Stimulated activated CD8-positive, alpha-beta memory T cell treated with anti-CD3 and anti-CD28 coated beads, Interleukin-12 subunit alpha, Interleukin-12 subunit beta, amount 100 ng/mL, for 24 hours (primary cell): ENCODE results near the gene FURIN.
A peak's percentile ranks its signal among the peaks of the same experiment; 100 is the strongest.
"Not testable (repeated sequence)": the region's sequence is repeated elsewhere in the genome, so short reads cannot be mapped to it uniquely, and the experiment has no call there.

Source experiments
- DNase-seq: peaks from one replicate; pipeline ENCODE4 v3.0.0-alpha.2; 2020; ENCODE audit errors: extremely low read depth

FURIN gene

DNA sequence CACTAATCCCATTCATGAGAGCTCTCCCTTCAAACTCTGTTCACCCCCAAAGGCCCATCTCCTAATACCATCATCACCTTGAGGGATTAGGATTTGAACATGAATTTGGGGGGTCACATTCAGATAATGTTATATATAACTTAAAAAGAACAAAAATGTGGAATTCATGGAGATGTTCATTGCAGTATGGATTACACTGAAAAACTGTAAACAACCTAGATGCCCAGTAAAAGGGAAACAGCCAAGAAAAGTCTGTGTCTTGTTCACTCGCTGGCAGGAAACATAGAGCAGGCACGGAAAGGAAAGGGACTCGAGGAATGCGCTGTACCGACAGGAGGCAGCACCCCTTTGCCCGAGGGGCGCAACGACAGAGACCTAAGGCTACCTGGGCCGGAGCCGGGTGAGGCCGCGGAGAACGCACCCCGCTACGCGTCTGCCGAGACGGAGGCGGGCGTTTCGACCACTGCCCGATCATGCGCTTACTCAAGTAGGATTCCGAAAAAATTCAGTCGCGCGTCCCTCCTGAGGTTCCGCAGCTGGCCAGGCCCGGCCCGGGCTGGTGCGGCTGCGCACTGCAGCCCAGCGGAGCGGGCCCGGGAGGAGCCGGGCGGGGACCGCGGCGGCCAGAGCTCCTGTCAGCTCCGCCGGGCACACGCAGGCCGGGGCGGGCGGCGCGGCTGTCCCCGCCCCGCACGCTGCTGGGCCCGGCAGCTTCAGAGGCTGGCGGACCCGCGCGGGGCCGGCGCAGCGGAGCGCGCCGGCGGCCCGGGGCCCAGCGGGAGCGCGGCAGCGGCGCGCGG, 33.9 kb downstream of the FURIN start:
- peak; percentile 47 for DNase-seq

DNA sequence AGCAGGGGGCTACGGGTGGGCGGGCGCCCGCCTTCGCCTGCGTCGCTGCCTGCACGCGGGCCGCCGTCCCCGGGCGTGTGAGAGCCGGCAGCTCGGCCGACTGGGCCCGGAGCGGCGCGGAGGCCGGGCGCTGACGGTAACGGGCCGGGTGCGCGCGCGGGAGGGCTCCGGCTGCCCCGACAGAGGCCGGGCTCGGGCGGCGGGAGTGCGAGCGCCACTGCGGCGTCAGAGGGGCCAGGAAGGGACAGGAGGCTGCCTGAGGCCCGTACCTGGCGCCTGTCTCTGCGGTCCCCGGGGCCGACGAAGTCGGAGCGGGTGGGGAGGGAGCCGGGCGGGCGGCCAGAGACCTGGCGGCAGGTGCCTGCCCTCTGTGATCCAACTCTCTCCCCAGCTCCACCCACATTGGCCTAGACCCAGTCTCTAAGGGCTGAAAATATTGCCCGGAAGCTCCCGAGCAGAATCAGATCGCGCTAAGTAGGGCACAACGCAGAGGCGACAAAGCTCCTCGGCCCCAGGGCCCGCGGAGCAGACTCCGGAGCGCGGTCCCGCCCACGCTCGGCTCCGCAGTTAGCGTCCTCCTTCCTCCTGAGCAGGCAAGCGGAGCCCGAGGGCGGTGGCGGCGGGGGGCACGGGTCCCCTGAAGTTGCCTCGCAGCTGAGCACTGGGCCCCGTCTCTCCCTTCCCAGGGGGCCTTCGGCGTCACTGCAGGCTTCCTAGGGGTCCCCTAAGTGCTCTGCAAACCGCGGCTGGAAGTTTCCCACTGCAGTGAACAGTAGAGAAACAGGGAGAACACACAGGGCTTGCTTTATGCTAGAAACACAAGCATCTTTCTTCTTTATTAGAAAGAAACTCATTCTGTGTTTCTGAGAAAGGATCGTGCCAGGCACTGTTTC, 34.7 kb downstream of the FURIN start, which contains the start of gene MAN2A2:
TSS of gene MAN2A2 (plus strand) at position 463 of the 893 bp plus-strand sequence. CDS start 906 bp downstream, outside the sequence.
- DNase-seq, result peak; percentile 61

DNA sequence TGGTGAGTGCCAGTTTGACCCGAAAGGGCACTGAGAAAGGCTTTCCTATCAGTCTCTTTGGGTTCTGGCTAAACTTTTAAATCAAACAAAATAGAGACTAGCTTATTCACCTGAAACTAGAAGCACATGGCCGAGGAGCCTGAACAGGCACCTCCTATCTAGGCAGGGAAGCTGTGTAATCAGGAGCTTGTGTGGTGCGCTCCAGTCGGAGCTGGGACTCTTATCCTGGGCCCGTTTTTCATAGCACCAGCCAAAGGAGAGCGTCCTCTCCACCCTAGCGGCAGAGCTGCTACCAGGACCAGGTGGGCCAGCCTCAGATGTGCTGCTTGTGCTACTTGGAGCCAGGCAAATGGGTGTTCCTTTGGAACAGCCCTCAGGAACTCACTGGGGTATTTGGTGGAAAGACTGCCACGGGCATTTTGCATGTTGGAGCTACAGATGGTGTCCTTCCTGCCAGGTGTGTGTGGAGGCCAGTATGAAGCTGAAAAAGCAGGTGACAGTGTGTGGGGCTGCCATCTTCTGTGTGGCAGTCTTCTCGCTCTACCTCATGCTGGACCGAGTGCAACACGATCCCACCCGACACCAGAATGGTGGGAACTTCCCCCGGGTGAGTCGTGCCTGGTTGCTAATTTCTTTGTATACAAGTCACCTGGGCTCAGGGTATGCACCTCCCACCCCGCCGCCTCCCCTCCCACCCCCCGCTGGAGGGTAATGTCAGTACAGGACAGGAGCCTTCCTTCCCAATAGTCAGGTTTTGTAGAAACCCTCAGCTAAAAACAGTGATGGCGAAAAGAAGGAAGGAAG, 35.5 kb downstream of the FURIN start:
- DNase-seq, result no peak

DNA sequence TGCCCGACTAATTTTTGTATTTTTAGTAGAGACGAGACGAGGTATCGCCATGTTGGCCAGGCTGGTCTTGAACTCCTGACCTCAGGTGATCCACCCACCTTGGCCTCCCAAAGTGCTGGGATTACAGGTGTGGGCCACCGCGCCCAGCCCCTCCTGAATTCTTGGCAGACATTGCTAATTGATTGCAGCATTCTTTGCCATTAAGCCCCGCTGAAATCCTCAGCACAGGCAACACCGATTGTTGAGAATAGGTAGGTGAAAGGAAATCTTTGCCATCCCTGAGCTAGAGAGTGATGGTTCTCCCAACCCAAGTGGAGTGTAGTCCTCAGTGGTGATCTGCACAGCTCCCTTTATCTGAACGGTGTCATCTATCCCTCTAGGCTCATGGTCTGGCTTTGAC, 36.4 kb downstream of the FURIN start:
- DNase-seq, result no peak

DNA sequence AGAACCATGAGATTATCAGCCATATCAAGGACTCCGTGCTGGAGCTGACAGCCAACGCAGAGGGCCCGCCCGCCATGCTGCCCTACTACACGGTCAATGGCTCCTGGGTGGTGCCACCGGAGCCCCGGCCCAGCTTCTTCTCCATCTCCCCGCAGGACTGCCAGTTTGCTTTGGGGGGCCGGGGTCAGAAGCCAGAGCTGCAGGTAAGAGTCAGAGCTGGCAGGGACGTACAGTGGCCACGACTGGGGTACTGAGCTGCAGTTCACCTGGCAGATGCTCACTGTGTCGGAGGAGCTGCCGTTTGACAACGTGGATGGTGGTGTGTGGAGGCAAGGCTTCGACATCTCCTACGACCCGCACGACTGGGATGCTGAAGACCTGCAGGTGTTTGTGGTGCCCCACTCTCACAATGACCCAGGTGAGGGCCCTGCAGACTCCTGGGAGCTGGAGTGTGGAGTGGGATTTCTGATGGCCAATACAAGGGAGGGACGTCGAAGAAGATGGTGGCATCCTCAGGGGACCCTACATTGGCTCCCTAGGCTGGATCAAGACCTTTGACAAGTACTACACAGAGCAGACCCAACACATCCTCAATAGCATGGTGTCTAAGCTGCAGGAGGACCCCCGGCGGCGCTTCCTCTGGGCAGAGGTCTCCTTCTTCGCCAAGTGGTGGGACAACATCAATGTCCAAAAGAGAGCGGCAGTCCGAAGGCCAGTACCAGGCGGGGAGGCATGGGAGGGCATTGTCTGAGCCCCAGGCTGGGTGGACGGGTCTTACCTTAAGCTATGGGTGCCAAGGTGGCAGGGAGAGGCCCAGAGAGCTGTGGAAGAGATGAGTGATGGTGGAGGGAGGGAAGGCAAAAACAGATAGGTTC, 37.2 kb downstream of the FURIN start:
- DNase-seq, result no peak

DNA sequence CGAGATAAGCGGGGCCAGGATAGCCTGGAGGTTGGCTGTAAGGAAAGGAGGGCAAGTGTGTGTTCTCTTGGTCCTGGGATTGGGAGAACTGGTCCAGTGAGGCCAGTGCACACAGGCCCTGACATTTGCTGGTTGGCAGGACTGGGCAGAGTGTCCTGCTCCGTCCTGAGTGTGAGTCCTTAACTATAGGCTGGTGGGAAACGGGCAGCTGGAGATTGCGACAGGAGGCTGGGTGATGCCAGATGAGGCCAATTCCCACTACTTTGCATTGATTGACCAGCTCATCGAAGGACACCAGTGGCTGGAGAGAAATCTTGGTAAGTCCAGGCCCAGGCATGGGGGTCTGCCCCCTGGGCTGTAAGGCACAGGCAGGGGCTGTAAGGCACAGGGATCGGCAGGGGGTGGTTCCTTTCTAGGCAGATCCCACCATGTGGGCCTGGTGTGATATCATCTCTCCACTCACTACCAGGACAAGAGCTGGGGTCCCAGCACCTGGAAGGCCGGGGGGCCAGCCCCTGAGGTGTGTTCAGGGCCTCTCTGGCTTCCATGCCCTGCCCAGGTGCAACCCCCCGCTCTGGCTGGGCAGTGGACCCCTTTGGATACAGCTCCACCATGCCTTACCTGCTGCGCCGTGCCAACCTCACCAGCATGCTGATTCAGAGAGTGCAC, 37.9 kb downstream of the FURIN start:
- DNase-seq, result no peak

DNA sequence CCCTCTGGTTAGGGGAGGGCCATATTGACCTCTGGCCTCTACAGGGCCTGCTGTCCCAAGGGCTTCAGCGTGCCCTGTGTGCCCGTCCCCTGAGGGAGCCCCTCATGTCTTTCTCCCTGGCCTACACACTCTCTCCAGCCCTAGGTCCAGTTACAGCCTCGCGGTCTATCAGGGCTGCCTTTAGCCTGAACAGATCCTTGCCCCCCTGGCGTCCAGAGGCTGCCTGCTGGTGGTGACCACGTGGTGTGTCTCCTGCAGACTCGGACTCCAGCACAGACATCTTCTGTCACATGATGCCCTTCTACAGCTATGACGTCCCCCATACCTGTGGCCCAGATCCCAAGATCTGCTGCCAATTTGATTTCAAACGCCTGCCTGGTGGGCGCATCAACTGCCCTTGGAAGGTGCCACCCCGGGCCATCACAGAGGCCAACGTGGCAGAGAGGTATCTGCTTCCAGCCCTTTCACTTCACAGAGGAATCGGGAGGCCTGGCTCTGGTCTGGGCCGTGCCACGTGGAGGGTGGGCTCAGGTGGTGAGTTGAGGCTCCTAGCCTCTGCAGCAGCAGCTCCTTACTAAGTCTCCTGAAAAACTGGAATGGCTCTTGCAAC, 38.8 kb downstream of the FURIN start:
- DNase-seq, result no peak

DNA sequence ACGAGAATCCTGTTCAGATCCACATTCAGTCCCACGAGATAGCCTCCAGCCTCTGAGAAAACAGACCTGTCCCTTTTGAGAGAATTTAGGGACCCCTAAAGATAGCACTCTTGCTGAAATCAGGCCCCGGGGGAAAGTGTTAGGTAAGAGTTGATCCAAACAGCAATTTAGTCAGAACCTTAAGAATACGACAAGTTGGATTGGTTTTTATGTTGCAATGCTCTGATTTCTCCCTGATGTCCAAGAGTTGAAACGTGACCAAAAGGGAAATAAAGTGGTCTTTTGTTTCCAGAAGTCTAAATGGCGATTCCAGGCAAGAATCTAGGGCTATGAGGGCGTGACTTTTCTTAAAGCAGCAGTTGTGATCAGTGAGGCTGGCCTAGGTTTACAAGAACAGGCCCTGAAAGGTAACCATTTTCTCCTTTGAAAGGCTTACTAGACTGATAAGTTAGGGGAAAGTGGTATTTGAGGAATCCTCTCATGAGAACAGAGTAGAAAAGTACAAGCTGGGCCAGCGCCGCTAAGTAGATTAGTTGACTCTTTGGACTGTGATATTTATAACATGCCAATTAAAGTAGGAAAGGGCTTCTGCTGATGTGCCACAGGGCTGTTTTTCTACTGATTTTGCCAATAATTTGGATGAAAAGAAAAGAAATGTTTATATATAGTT, 39.6 kb downstream of the FURIN start:
- no peak for DNase-seq

DNA sequence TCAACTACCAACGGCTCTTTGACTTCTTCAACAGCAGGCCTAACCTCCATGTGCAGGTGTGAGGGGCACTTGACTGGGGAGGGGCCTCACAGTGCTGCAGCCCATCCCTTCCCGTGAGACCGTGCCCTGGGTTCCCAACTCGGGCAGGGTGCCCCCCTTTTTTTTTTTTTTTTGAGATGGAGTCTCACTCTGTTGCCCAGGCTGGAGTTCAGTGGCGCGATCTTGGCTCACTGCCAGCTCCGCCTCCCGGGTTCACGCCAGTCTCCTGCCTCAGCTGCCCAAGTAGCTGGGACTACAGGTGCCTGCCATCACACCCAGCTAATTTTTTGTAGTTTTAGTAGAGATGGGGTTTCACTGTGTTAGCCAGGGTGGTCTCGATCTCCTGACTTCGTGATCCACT, 41.1 kb downstream of the FURIN start:
- DNase-seq, result not testable (repeated sequence)

DNA sequence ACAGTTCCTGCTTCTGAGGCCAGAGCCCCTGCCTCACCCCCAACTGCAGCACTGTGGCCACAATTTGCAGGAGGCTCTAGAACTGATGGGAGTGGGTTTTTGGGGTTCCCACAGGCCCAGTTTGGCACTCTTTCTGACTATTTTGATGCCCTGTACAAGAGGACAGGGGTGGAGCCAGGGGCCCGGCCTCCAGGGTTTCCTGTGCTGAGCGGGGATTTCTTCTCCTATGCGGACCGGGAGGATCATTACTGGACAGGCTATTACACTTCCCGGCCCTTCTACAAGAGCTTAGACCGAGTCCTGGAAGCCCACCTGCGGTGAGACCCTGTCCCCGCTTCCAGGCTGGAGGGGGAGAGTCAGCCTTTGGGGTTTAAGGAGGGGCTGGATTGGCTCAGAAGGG, 41.6 kb downstream of the FURIN start:
- no peak for DNase-seq

DNA sequence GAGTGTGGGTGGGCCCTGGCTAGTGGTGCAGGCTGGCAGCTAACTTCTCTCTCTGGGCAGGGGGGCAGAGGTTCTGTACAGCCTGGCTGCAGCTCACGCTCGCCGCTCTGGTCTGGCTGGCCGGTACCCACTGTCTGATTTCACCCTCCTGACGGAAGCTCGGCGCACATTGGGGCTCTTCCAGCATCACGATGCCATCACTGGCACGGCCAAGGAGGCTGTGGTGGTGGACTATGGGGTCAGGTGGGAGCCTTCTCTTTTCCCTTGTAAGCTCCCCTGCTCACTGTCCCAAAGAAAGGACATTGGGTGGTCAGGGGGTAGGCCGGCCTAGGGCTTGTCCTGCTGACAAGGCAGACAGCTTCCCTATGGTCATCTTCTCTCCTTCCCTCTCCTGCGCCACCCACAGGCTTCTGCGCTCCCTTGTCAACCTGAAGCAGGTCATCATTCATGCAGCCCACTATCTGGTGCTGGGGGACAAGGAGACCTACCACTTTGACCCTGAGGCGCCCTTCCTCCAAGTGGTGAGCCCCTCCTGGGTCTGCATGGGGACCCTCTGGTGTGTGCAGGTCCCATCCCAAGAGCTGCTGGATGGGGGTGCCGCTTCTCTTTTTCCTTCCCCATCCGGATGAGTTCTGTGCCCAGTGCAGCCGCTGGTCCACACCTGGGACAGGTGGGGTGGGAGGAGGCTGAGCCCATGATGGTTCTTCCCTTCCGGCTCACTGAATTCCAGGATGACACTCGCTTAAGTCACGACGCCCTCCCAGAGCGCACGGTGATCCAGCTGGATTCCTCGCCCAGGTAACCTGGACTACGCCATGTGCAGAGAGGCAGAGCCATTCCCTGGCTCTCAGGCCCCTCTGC, 42.3 kb downstream of the FURIN start:
- DNase-seq, result no peak

DNA sequence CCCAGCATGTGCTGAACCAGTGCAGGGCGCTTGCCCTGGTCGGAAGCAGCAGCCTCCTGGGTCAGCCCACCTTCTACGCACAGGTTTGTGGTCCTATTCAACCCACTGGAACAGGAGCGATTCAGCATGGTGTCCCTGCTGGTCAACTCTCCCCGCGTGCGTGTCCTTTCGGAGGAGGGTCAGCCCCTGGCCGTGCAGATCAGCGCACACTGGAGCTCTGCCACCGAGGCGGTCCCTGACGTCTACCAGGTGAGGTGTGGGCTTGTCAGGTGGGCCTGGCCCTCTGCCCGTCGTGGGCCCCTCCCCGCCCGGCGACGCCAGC, 42.9 kb downstream of the FURIN start:
- no peak for DNase-seq

DNA sequence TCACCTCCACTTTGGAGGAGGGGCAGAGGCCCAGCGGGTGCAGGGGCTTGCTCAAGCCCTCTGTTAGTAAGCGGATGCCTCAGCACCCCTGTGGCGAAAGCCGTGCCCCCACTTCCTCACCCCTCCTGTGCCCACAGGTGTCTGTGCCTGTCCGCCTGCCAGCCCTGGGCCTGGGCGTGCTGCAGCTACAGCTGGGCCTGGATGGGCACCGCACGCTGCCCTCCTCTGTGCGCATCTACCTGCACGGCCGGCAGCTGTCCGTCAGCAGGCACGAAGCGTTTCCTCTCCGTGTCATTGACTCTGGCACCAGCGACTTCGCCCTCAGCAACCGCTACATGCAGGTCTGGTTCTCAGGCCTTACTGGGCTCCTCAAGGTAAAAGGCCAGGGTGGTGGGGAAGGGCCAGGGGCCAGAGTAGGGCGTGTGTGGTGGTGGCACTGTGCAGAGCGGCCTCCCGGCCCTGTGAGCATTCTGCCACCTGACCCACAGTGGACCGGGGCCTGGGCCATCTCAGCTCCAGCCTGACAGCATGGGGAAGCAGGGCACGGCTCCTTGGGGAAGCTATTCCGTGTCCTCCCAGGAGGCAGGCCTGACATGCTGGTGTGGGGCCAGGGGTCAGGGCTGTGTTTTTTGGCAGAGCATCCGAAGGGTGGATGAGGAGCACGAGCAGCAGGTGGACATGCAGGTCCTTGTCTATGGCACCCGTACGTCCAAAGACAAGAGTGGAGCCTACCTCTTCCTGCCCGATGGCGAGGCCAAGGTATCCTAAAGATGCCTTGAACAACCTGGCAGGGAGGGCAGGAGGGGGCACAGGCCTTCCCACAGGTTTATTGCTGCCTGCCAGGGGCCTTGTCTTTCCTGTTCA, 43.8 kb downstream of the FURIN start:
- no peak for DNase-seq

DNA sequence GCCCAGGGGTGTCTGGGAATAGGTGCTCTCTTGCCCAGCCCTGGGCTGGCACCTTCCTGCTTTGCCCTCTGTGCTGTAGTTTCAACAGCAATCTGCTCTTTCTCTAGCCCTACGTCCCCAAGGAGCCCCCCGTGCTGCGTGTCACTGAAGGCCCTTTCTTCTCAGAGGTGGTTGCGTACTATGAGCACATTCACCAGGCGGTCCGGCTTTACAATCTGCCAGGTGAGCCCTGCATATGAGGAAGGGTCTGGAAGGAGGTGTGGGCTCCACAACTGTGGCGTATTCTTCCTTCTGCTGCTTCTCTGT, 44.3 kb downstream of the FURIN start:
- no peak for DNase-seq

DNA sequence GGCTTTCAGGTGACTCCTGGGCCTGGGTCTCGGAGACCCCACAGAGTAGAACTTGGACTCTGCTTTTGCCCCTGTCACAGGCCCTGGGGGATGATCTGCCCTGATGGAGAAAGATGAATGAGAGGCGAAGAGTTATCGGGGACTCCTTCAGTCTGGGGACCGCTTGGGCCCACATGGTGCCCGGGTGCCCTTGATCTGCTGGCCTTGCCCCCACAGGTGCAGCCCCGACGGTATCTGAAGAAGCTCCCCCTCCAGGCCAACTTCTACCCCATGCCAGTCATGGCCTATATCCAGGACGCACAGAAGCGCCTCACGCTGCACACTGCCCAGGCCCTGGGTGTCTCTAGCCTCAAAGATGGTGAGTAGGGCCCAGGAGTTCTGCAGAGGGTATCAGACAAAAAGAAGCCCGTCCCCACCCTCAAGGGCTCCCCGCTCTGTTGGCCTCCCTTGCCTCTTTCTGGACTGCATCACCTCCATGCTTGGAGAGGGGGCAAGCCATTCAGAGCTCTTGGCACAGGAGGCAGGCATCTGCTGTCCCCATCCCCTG, 45.1 kb downstream of the FURIN start:
- no peak for DNase-seq

DNA sequence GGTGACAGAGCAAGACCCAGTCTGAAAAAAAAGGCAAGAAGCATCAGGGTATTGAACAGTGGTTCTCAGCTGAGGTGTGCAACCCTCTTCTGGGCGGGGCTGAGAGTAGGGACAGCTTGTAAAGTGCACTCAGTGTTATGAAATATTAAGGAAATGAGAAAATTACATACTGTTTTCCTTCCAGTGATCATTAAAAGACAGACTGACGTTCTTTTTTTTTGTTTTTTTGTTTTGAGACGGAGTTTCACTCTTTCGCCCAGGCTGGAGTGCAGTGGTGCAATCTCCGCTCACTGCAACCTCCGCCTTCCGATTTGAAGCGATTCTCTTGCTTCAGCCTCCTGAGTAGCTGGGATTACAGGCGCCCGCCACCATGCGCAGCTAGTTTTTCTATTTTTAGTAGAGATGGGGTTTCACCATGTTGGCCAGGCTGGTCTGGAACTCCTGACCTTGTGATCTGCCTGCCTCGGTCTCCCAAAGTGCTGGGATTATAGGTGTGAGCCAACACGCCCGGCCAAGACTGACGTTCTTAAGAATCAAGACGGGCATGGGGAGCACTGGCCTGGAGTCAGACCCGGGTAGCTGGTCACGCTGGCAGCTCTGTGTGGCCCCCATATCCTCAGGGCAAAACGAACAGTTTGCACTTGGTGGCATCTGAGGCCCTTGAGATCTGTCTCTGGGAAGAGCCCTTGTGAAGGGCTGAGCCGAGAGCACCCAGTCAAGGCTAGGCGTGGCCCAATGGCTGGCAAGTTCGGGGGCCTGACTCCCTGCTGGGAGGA, 46.1 kb downstream of the FURIN start:
- DNase-seq, result no peak
